OCI-LY1 (cell line): ENCODE measurements around the gene NWD2.

Source experiments
- EZH2 ChIP-seq: fragments of 200-600 bp; sonication (generic), shearing (Covaris generic); IDR thresholded peaks from 2 replicates; pipeline ENCODE4 v1.8.0; 2017; ENCODE audit warnings: borderline replicate concordance, mixed run types, mild to moderate bottlenecking, antibody characterized with exemption, low read length, moderate library complexity, mixed read lengths
- TF ChIP-seq, protein P1 (sequence below): fragments of 200-600 bp; sonication (generic), shearing (Covaris generic); IDR thresholded peaks from 2 replicates; pipeline ENCODE4 v1.5.1; 2017; ENCODE audit warnings: mild to moderate bottlenecking, antibody characterized with exemption, low read length, moderate library complexity, mixed read lengths

DNA sequence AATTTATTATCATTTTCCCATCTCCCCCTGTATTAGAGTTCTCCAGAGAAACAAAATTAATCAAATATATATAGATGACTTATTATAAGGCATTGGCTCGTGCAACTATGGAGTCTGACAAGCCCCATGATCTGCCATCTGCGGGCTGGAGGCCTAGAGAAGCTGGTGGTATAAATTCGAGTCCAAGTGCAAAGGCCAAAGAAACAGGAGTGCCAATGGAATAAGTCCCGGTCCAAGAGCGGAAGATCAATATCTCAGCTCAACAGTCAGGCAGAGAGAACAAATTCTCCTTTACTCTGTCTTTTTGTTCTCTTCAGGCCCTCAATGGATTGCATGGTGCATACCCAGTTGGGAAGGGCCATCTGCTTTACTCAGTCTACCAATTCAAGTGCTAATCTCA is 178.8 kb downstream of the NWD2 start:
- TF ChIP-seq, protein P1, sequence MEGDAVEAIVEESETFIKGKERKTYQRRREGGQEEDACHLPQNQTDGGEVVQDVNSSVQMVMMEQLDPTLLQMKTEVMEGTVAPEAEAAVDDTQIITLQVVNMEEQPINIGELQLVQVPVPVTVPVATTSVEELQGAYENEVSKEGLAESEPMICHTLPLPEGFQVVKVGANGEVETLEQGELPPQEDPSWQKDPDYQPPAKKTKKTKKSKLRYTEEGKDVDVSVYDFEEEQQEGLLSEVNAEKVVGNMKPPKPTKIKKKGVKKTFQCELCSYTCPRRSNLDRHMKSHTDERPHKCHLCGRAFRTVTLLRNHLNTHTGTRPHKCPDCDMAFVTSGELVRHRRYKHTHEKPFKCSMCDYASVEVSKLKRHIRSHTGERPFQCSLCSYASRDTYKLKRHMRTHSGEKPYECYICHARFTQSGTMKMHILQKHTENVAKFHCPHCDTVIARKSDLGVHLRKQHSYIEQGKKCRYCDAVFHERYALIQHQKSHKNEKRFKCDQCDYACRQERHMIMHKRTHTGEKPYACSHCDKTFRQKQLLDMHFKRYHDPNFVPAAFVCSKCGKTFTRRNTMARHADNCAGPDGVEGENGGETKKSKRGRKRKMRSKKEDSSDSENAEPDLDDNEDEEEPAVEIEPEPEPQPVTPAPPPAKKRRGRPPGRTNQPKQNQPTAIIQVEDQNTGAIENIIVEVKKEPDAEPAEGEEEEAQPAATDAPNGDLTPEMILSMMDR, result no peak
- TF ChIP-seq EZH2, result no peak
